Thyroid gland (tissue), 4 donors: ENCODE data around the gene RNF7.

Experiments used
- CTCF ChIP-seq, 6 experiments: fragments of 200-600 bp in 3 of 6; fragments of 450-650 bp in 3 of 6; sonication (generic) in 3 of 6; IDR thresholded peaks; one replicate each; pipeline ENCODE4 v1.5.1; 2016 to 2019; ENCODE audit warnings: antibody characterized with exemption in 6 of 6, mild to moderate bottlenecking in 2 of 6, inconsistent platforms in 1 of 6, moderate library complexity in 1 of 6
- POLR2A ChIP-seq, 2 donors: fragments of 450-650 bp; IDR thresholded peaks; one replicate each; pipeline ENCODE4 v1.6.1; 2017; ENCODE audit warnings: antibody characterized with exemption in 2 of 2, mild to moderate bottlenecking in 2 of 2, moderate library complexity in 1 of 2

GRCh38 chr3:141728355-141728892 is 9.7 kb upstream of the RNF7 start:
- no peak for TF ChIP-seq CTCF (IDR thresholded peaks at IDR 0.05)
- TF ChIP-seq POLR2A (IDR thresholded peaks at IDR 0.05): no peak
